ENCODE measurements around the gene ATP6AP1. TPM values are rescaled to one million over a fixed set of nuclear protein-coding genes. Genes with fewer than 3 reads are reported as not detected.
A peak's percentile ranks its signal among the peaks of the same experiment; 100 is the strongest.

The ATP6AP1 gene
- total RNA-seq, 2 experiments from 2014 or later: 25.6 to 28.6 TPM

GRCh38 chrX:154468217-154468616 lies 39.7 kb downstream of the ATP6AP1 start:
- CTCF ChIA-PET: interaction anchor here (0.7 to 1.0 kb wide), 2 partner anchors 9 to 270 kb away, joined by 3 to 4 read pairs; no protein-coding TSS in a partner anchor
- DNase-seq (no peak), ATAC-seq (no peak)
- intact Hi-C loops (cut with DNase I, micrococcal nuclease): no loop called here
- no peak overlapping the region for H3K4me3 Mint-ChIP-seq
- H3K27me3 Mint-ChIP-seq: no peaks in the 10 kb centered on the region
- no peaks in the 10 kb centered on the region for H3K9me3 Mint-ChIP-seq (ENCODE audit: low read depth)
- no peak overlapping the region for H3K27ac Mint-ChIP-seq
- peaks cover 3% of the 10 kb centered on the region for H3K36me3 Mint-ChIP-seq (ENCODE audit: low read depth)
- POLR2A ChIA-PET: no interaction called here
- no peaks in the 10 kb centered on the region for H3K4me1 Mint-ChIP-seq

DNA sequence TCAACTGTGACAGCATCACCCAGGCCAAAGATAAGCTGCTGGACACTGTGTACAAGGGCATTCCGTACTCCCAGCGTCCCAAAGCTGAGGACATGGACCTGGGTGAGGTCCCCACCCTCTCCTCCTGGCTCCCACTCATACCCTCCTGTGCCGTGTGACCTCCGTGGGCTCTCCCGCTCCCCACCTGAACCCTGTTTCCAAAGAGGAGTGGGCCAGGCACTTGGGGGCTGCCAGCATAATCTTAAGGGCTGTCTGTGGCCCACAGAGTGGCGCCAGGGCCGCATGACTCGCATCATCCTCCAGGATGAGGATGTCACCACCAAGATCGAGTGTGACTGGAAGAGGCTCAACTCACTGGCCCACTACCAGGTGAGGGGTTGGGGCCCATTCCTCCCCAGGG lies 40.6 kb downstream of the ATP6AP1 start:
- Mint-ChIP-seq H3K27me3 (no peaks in the 10 kb centered on the region), H3K36me3 (ENCODE audit: low read depth) (peaks cover 5% of the 10 kb centered on the region), H3K9me3 (ENCODE audit: low read depth) (no peaks in the 10 kb centered on the region), H3K4me3 (no peak overlapping the region), H3K4me1 (no peaks in the 10 kb centered on the region), H3K27ac (no peak overlapping the region)
- intact Hi-C loops (cut with DNase I, micrococcal nuclease): no loop called here
- DNase-seq (no peak), ATAC-seq (no peak)
- ChIA-PET POLR2A (no interaction called here), CTCF (interaction anchor here (0.7 kb wide), 1 partner anchor 269 kb away, joined by 3 read pairs; no protein-coding TSS in a partner anchor)

- Mint-ChIP-seq H3K27me3 (no peaks in the 10 kb centered on the region), H3K36me3 (ENCODE audit: low read depth) (peaks cover 5% of the 10 kb centered on the region), H3K9me3 (ENCODE audit: low read depth) (no peaks in the 10 kb centered on the region), H3K4me1 (no peaks in the 10 kb centered on the region), H3K27ac (no peak overlapping the region), H3K4me3 (no peak overlapping the region)
- POLR2A ChIA-PET: no interaction called here
- DNase-seq (no peak), ATAC-seq (no peak)
- intact Hi-C loops (cut with DNase I, micrococcal nuclease): no loop called here
- CTCF ChIA-PET: no interaction called here
Measured at GRCh38 chrX:154469880-154470279, 41.4 kb downstream of the ATP6AP1 start.

DNA sequence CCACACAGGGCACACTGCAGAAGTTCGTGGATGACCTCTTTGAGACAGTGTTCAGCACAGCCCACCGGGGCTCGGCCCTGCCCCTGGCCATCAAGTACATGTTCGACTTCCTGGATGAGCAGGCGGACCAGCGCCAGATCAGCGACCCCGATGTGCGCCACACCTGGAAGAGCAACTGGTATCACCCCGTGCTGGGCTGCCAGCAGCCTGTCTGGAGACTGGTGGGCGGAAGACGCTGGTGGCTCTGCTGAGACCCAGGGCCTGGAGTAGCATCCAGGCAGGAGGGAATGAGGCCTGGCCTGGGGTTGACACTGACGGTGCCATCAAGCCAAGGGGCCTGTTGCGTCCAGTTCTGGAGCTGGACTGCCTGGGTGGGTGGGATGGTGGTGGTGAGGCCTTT lies 42.0 kb downstream of the ATP6AP1 start:
- ATAC-seq (no peak), DNase-seq (no peak)
- no peak overlapping the region for H3K27ac Mint-ChIP-seq
- no peaks in the 10 kb centered on the region for H3K9me3 Mint-ChIP-seq (ENCODE audit: low read depth)
- H3K4me1 Mint-ChIP-seq: peaks cover 2% of the 10 kb centered on the region
- H3K4me3 Mint-ChIP-seq: no peak overlapping the region
- peaks cover 5% of the 10 kb centered on the region for H3K36me3 Mint-ChIP-seq (ENCODE audit: low read depth)
- intact Hi-C loops (cut with DNase I, micrococcal nuclease): no loop called here
- ChIA-PET POLR2A (no interaction called here), CTCF (no interaction called here)
- H3K27me3 Mint-ChIP-seq: no peaks in the 10 kb centered on the region

GRCh38 chrX:154470914-154471568 lies 42.6 kb downstream of the ATP6AP1 start:
- Mint-ChIP-seq H3K36me3 (ENCODE audit: low read depth) (peaks cover 5% of the 10 kb centered on the region), H3K27me3 (no peaks in the 10 kb centered on the region), H3K4me3 (no peak overlapping the region), H3K9me3 (ENCODE audit: low read depth) (no peaks in the 10 kb centered on the region), H3K4me1 (peaks cover 4% of the 10 kb centered on the region), H3K27ac (no peak overlapping the region)
- ChIA-PET CTCF (no interaction called here), POLR2A (no interaction called here)
- DNase-seq: no peak
- no peak for ATAC-seq
- intact Hi-C loops (cut with DNase I, micrococcal nuclease): no loop called here

GRCh38 chrX:154471839-154472684 lies 43.6 kb downstream of the ATP6AP1 start:
- ChIA-PET POLR2A (no interaction called here), CTCF (no interaction called here)
- ATAC-seq: no peak
- Mint-ChIP-seq H3K4me3 (no peak overlapping the region), H3K27me3 (no peaks in the 10 kb centered on the region), H3K4me1 (peaks cover 4% of the 10 kb centered on the region), H3K9me3 (ENCODE audit: low read depth) (no peaks in the 10 kb centered on the region), H3K36me3 (ENCODE audit: low read depth) (peaks cover 5% of the 10 kb centered on the region), H3K27ac (no peak overlapping the region)
- DNase-seq: no peak
- intact Hi-C loops (cut with DNase I, micrococcal nuclease): no loop called here

GRCh38 chrX:154472685-154473632 lies 44.5 kb downstream of the ATP6AP1 start:
- peaks cover 13% of the 10 kb centered on the region for H3K4me1 Mint-ChIP-seq
- no peak for DNase-seq
- no peaks in the 10 kb centered on the region for H3K27me3 Mint-ChIP-seq
- intact Hi-C loops (cut with DNase I, micrococcal nuclease): no loop called here
- no peaks in the 10 kb centered on the region for H3K9me3 Mint-ChIP-seq (ENCODE audit: low read depth)
- no peak overlapping the region for H3K4me3 Mint-ChIP-seq
- H3K27ac Mint-ChIP-seq: no peak overlapping the region
- peaks cover 5% of the 10 kb centered on the region for H3K36me3 Mint-ChIP-seq (ENCODE audit: low read depth)
- CTCF ChIA-PET: no interaction called here
- no peak for ATAC-seq
- POLR2A ChIA-PET: no interaction called here

- Mint-ChIP-seq H3K27me3 (no peaks in the 10 kb centered on the region), H3K9me3 (ENCODE audit: low read depth) (no peaks in the 10 kb centered on the region), H3K36me3 (ENCODE audit: low read depth) (peaks cover 5% of the 10 kb centered on the region), H3K4me3 (no peak overlapping the region), H3K4me1 (peaks cover 14% of the 10 kb centered on the region), H3K27ac (no peak overlapping the region)
- DNase-seq (no peak), ATAC-seq (no peak)
- ChIA-PET POLR2A (no interaction called here), CTCF (no interaction called here)
- intact Hi-C loops (cut with DNase I, micrococcal nuclease): no loop called here
Measured at GRCh38 chrX:154473683-154474082, 45.2 kb downstream of the ATP6AP1 start.

DNA sequence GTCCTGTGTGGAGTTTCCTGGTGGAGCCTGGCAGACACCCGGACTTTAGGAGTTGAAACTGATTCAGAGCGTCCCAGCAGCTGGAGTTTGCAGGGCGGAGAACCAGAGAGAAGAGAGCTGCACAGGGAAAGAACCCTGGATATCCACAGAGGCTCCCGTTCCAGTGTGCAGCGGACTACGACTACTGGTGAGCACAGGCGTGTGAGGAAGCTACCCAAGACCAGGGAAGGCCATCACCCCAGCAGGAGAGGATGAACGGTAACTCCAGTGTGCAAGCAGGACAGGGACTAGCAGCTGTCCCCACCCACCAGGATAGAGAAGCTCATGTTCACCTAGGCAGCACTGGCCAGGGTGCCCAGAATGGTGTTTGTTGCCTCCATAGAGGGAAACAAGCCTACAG lies 48.3 kb downstream of the ATP6AP1 start:
- no peaks in the 10 kb centered on the region for H3K27me3 Mint-ChIP-seq
- H3K4me1 Mint-ChIP-seq: peaks cover 18% of the 10 kb centered on the region
- DNase-seq (no peak), ATAC-seq (no peak)
- CTCF ChIA-PET: interaction anchor here (1.2 kb wide), 1 partner anchor 8 kb away, joined by 4 read pairs; no protein-coding TSS in a partner anchor
- POLR2A ChIA-PET: no interaction called here
- peaks cover 2% of the 10 kb centered on the region for H3K36me3 Mint-ChIP-seq (ENCODE audit: low read depth)
- H3K27ac Mint-ChIP-seq: no peak overlapping the region
- intact Hi-C loops (cut with DNase I, micrococcal nuclease): loop anchor here in 1 of 2 experiments (5.0 kb wide), 1 partner anchor 35 kb away; the partner anchor contains the start of gene FAM50A
- no peak overlapping the region for H3K4me3 Mint-ChIP-seq
- no peaks in the 10 kb centered on the region for H3K9me3 Mint-ChIP-seq (ENCODE audit: low read depth)

DNA sequence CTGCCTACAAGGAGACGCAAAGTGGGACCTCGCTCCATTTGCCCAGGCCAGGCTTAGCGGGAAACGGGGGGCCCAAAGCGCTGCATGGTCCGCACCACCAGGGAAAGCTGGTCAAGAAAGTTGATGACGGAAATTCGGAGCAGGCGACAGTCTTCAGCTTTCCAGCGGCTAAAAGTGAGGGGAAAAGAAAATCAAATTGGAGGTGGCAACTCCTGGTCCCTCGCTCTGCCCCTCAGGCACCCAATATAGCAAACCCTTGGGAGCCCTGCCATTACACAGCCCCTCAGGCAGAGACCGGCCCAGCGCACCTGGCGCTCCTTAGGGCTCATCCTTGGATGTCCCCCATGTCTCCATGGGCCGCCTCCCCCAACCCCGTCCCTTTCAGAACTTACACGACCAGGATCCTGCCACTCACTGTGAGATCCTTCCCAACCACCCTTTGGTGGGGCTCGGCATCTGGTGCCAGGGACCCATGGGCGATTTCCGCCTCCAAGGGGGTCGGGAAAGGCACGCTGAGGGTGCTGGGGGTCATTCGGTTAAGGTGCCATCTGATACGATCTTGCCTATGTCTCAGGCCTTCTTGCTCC lies 49.5 kb downstream of the ATP6AP1 start:
- ATAC-seq (no peak), DNase-seq (no peak)
- intact Hi-C loops (cut with DNase I, micrococcal nuclease): loop anchor here (1.0 to 5.0 kb wide), 4 partner anchors 36 to 507 kb away; partner anchors contain the start of genes DKC1 (in 1 of the 2), FAM50A (in 1 of the 2) and HCFC1 (in 1 of the 2)
- no peaks in the 10 kb centered on the region for H3K27me3 Mint-ChIP-seq
- peaks cover 18% of the 10 kb centered on the region for H3K4me1 Mint-ChIP-seq
- ChIA-PET CTCF (interaction anchor here (1.2 kb wide), 1 partner anchor 10 kb away, joined by 4 read pairs; no protein-coding TSS in a partner anchor), POLR2A (interaction anchor here (1.2 kb wide), 1 partner anchor 9 kb away, joined by 3 read pairs; the partner anchor contains the start of gene UBL4A)
- no peaks in the 10 kb centered on the region for H3K9me3 Mint-ChIP-seq (ENCODE audit: low read depth)
- peaks cover 2% of the 10 kb centered on the region for H3K36me3 Mint-ChIP-seq (ENCODE audit: low read depth)
- peak overlapping the region; percentile 80 for H3K4me3 Mint-ChIP-seq
- peak overlapping the region; percentile 75 for H3K27ac Mint-ChIP-seq
